Fibroblast of villous mesenchyme (primary cell): Measurements from ENCODE around the gene JTB. TPM values are rescaled to one million over a fixed set of nuclear protein-coding genes. Genes with fewer than 3 reads are reported as not detected.
"Not testable (repeated sequence)": the region's sequence is repeated elsewhere in the genome, so short reads cannot be mapped to it uniquely, and the experiment has no call there.

Experiments
- DNase-seq: peaks from one replicate; pipeline ENCODE4 v3.0.0-alpha.2; 2010; ENCODE audit warnings: low read depth
- H3K4me3 ChIP-seq: 2 replicates; pipeline ENCODE4 v1.5.1; 2011; ENCODE audit warnings: low read depth, mild to moderate bottlenecking, low read length
- CTCF ChIP-seq: IDR thresholded peaks from 2 replicates; pipeline ENCODE4 v1.5.1; 2012; ENCODE audit warnings: low read depth, mild to moderate bottlenecking, low read length; ENCODE audit not compliant: insufficient read depth
- total RNA-seq: library from RNA; depleted of rRNA; stranded (reverse); fragments of >200 nt; gene quantifications from 2 replicates; pipeline ENCODE4 v1.2.3, GENCODE V29; 2012

The JTB gene
- total RNA-seq = 128 and 135 TPM in 2 replicates

- TF ChIP-seq CTCF = no peak
- peak within 1 kb of the TSS; percentile 82 for H3K4me3 ChIP-seq
- peak; percentile 84 for DNase-seq
These were observed at the start of gene JTB for GRCh38 chr1:153977250-153978240. Gene JTB, minus strand, starts transcription at chr1:153977674. Its CDS starts 422 bp downstream, at chr1:153977252.

GRCh38 chr1:154019940-154020339, 42.5 kb upstream of the JTB start:
- H3K4me3 ChIP-seq = no peak overlapping the region
- no peak for DNase-seq
- no peak for TF ChIP-seq CTCF

- no peak for TF ChIP-seq CTCF
- no peak for DNase-seq
- H3K4me3 ChIP-seq = no peak overlapping the region
These were observed 41.8 kb upstream of the JTB start for GRCh38 chr1:154019269-154019668.

- peak; percentile 76 for DNase-seq
- H3K4me3 ChIP-seq = no peak overlapping the region
- TF ChIP-seq CTCF = no peak
These were observed 36.9 kb upstream of the JTB start for GRCh38 chr1:154014154-154014907.

- not testable (repeated sequence) for H3K4me3 ChIP-seq, DNase-seq
These were observed 35.1 kb upstream of the JTB start for GRCh38 chr1:154012543-154012942.

GRCh38 chr1:154012129-154012528, 34.7 kb upstream of the JTB start:
- no peak overlapping the region for H3K4me3 ChIP-seq
- DNase-seq = no peak
- no peak for TF ChIP-seq CTCF

- no peak for TF ChIP-seq CTCF
- H3K4me3 ChIP-seq = no peak overlapping the region
- peak; percentile 48 for DNase-seq
These were observed 28.7 kb upstream of the JTB start for GRCh38 chr1:154006136-154006535.
